Measurements from ENCODE around the gene SWSAP1.

SWSAP1 gene

DNA sequence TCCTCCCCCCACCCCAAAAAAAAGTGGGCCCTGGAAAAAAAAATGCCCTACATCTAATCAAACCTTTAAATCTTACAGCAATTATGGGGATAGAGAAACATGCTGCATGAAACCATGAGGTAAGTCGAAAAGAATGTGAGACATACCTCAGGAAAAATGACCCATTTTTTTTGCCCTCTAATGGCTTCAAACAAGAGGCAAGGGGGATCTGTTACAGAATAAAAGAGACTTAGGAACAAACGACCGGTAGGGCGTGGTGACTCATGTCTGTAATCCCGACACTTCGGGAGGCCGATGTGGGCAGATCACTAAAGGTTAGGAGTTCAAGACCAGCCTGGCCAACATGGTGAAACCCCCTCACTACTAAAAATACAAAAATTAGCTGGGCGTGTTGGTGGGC is 36.2 kb downstream of the SWSAP1 start:
- no peak for DNase-seq (ENCODE audit: low spot score in 2 of 2)
- H3K9me3 Mint-ChIP-seq: no peaks in the 10 kb centered on the region
- H3K4me3 Mint-ChIP-seq: no peak overlapping the region
- peaks cover 23% of the 10 kb centered on the region for H3K27me3 Mint-ChIP-seq
- ATAC-seq (replicated peaks; ENCODE audit: extremely low read depth, poor library complexity, severe bottlenecking): no peak
- H3K36me3 Mint-ChIP-seq (ENCODE audit: insufficient read depth): peaks cover 1% of the 10 kb centered on the region
- H3K27ac Mint-ChIP-seq (ENCODE audit: low read depth): no peak overlapping the region
- no peaks in the 10 kb centered on the region for H3K4me1 Mint-ChIP-seq

DNA sequence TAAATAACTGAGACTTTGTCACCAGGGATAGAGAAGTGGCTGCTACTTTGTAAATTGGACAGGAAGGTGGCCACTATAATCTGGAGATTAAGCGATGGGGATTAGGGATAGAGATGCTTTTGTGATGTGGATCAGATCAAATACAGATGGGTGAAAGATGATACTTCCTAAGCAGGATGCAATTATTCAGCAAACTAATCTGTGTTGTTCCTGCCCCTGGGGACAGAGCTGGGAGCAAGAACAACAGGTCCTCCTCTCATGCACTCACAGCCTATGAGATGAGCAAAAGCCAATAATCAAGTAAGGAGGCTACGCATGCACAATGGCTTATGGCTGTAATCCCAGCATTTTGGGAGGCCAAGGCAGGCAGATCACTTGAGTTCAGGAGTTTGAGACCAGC is 40.1 kb downstream of the SWSAP1 start:
- Mint-ChIP-seq H3K27me3 (peaks cover 49% of the 10 kb centered on the region), H3K4me1 (no peaks in the 10 kb centered on the region), H3K4me3 (no peak overlapping the region), H3K9me3 (no peaks in the 10 kb centered on the region), H3K27ac (ENCODE audit: low read depth) (no peak overlapping the region), H3K36me3 (ENCODE audit: insufficient read depth) (no peaks in the 10 kb centered on the region)
- ATAC-seq (replicated peaks; ENCODE audit: extremely low read depth, poor library complexity, severe bottlenecking) (no peak), DNase-seq (ENCODE audit: low spot score in 2 of 2) (no peak)

DNA sequence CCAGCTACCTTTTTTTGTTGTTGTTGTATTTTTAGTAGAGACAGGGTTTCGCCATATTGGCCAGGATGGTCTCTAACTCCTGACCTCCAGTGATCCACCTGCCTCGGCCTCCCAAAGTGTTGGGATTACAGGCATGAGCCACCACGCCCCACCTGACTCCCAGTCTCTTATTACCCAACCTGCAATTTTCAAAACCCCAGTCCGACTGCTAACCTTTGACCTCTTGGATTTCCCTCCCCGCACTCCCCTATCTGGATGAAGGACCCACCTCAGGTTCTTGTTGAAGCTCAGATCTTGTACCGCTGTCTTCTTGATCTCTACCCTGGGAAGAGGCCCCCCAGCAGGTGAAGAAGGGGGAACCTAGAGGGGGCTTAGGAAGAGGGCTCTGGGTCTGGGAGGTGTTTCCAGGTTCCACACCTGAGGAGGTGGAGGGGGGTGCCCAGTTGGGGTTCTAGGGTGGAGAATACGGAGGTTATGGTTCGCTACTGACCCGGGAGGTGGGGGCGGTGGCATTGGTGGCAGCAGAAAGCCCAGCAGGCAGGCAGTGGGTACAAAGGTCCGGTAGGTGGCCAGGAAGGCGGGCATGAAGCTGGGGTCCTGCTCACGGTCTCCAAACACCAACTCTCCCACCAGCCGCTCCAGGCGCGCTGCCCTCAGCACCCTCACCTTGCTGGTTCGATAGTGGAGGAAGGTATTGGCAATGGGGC is 42.0 kb downstream of the SWSAP1 start:
- Mint-ChIP-seq H3K36me3 (ENCODE audit: insufficient read depth) (no peaks in the 10 kb centered on the region), H3K27ac (ENCODE audit: low read depth) (no peak overlapping the region), H3K4me3 (no peak overlapping the region), H3K4me1 (peaks cover 14% of the 10 kb centered on the region), H3K27me3 (peaks cover 56% of the 10 kb centered on the region), H3K9me3 (no peaks in the 10 kb centered on the region)
- no peak for ATAC-seq (replicated peaks; ENCODE audit: extremely low read depth, poor library complexity, severe bottlenecking)
- no peak for DNase-seq (ENCODE audit: low spot score in 2 of 2)

DNA sequence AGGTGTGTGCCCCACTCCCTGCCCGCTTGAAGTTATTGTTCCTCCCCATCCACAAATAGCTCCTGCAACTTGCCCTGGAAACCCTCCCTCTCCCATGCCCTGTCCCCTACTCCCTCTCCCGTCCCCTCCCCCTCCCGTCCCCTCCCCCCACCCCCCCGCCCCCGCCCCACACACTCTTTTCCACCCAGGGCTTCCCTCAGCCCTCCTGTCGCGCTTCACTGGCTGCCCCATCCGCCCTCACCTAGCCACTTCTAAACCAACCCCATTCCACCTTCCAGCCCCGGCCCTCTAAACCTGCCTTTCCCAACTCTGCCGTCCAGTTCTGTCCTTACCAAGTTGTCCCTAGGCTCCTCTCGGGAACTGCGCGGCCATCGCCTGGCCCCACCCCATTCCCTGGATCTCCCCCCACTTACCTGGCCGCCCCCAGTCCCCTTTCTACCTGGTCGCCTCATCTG is 43.7 kb downstream of the SWSAP1 start:
- peaks cover 28% of the 10 kb centered on the region for H3K4me1 Mint-ChIP-seq
- ATAC-seq (replicated peaks; ENCODE audit: extremely low read depth, poor library complexity, severe bottlenecking) (no peak), DNase-seq (ENCODE audit: low spot score in 2 of 2) (no peak)
- H3K4me3 Mint-ChIP-seq: no peak overlapping the region
- no peaks in the 10 kb centered on the region for H3K9me3 Mint-ChIP-seq
- no peaks in the 10 kb centered on the region for H3K36me3 Mint-ChIP-seq (ENCODE audit: insufficient read depth)
- peaks cover 72% of the 10 kb centered on the region for H3K27me3 Mint-ChIP-seq
- no peak overlapping the region for H3K27ac Mint-ChIP-seq (ENCODE audit: low read depth)

- ATAC-seq (replicated peaks; ENCODE audit: extremely low read depth, poor library complexity, severe bottlenecking): no peak
- DNase-seq (ENCODE audit: low spot score in 2 of 2): no peak
- Mint-ChIP-seq H3K27me3 (peaks cover 79% of the 10 kb centered on the region), H3K36me3 (ENCODE audit: insufficient read depth) (no peaks in the 10 kb centered on the region), H3K4me3 (peak within 1 kb of the TSS; percentile 48), H3K27ac (ENCODE audit: low read depth) (no peak within 1 kb of the TSS), H3K9me3 (no peaks in the 10 kb centered on the region), H3K4me1 (peaks cover 35% of the 10 kb centered on the region)
Observed at GRCh38 chr19:11418549-11419506, 44.4 kb downstream of the SWSAP1 start, which contains the start of gene RGL3. TSS of gene RGL3 (minus strand) at chr19:11419314. CDS start at chr19:11419278, 36 bp downstream.

GRCh38 chr19:11420429-11421370 is 46.2 kb downstream of the SWSAP1 start:
- ATAC-seq (replicated peaks; ENCODE audit: extremely low read depth, poor library complexity, severe bottlenecking) (no peak), DNase-seq (ENCODE audit: low spot score in 2 of 2) (no peak)
- Mint-ChIP-seq H3K36me3 (ENCODE audit: insufficient read depth) (no peaks in the 10 kb centered on the region), H3K4me1 (peaks cover 35% of the 10 kb centered on the region), H3K9me3 (no peaks in the 10 kb centered on the region), H3K27ac (ENCODE audit: low read depth) (no peak overlapping the region), H3K27me3 (peaks cover 83% of the 10 kb centered on the region), H3K4me3 (peak overlapping the region; percentile 75)

DNA sequence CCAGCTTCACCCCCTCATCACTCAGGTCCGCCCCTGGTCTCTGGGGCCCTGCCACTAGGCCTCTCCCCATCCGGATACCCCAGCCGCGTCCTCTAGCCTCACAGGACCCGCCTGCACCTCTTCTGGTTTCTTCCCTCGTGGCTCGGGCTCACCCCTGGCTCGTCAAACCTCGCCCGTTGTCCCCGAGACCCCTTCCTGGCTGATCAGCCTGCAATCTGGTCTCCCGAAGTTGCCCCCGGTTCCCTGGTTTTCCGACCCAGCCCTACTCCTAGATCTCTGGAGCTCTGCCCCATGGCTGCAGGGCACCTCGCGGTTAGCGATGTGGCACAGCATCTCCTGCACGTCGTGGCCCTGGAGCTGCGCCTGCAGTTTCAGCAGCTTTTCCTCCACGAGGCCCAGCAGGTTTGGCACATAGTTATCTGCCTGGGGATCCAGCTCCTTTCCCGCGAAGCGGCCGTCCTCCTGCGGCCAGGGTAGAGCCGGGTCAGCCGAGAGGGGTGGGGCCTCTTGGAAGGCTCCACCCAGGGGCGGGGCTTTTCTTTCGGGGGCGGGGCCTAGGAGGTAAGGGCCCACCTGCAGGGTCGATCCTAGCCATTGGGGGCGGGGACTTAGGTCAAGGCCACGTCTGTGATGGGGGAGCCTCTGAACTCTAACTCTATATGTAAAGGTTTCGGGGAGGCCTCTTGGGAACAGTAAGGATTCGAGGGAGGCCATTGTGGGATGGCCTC is 47.1 kb downstream of the SWSAP1 start:
- peak in 1 of 2 donors; percentile 20 for DNase-seq (ENCODE audit: low spot score in 2 of 2)
- peak; percentile 37 for ATAC-seq (replicated peaks; ENCODE audit: extremely low read depth, poor library complexity, severe bottlenecking)

DNA sequence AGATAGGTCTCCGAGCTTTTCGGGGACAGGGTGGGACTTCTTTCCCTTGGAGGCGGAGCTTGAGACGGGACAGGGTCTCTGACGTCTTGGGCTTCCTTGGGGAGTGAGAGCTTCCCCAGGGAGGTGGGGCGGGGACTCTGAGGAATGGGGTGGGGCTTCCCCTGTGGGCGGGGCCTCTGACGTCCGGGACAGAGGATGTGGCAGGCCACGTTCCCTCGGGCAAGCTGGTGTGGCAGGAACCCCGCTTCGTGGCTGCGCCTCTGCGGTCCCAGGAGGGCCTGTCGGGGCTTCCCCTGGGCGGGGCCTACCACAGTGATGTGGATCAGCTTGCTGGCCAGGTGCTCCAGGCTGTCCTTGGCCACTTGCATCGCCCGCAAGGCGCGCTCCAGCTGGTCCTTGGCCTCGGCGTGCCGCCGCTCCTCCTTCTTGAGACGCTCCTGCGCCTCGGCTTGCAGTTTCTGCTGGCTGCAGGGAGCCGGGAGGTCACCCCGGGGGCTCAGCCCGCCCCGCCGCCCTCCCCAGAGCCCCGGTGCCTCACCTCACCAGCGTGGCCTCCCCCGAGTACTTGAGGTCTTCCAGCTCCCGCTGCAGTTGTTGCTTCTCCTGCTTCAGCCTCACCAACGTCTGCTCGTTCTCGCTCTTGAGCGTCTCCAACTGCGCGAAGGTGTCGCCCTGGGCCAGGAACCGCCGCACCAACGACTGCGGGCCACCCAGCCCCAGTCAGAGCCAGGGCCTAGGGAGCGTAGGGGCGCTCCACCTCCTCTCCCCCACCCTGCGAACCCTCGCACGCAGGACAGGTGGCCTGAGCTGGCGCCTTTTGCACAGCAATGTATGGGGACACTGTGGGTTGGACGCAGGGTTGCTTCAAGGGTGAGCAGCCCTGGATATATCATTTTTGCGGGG is 47.9 kb downstream of the SWSAP1 start:
- Mint-ChIP-seq H3K9me3 (no peaks in the 10 kb centered on the region), H3K4me3 (peak overlapping the region; percentile 75), H3K27ac (ENCODE audit: low read depth) (no peak overlapping the region), H3K4me1 (peaks cover 35% of the 10 kb centered on the region), H3K27me3 (peaks cover 68% of the 10 kb centered on the region), H3K36me3 (ENCODE audit: insufficient read depth) (no peaks in the 10 kb centered on the region)
- ATAC-seq (replicated peaks; ENCODE audit: extremely low read depth, poor library complexity, severe bottlenecking) (peak; percentile 63), DNase-seq (ENCODE audit: low spot score in 2 of 2) (peak; percentile 43 to 48)

More for the DNA sequence above, 47.1 kb downstream of the SWSAP1 start:
- Mint-ChIP-seq H3K4me1 (peaks cover 35% of the 10 kb centered on the region), H3K36me3 (ENCODE audit: insufficient read depth) (no peaks in the 10 kb centered on the region), H3K27ac (ENCODE audit: low read depth) (no peak overlapping the region), H3K9me3 (no peaks in the 10 kb centered on the region), H3K4me3 (peak overlapping the region; percentile 75), H3K27me3 (peaks cover 76% of the 10 kb centered on the region)

- Mint-ChIP-seq H3K36me3 (ENCODE audit: insufficient read depth) (no peaks in the 10 kb centered on the region), H3K4me1 (peaks cover 35% of the 10 kb centered on the region)
Observed at GRCh38 chr19:11423164-11423790, 48.8 kb downstream of the SWSAP1 start.

DNA sequence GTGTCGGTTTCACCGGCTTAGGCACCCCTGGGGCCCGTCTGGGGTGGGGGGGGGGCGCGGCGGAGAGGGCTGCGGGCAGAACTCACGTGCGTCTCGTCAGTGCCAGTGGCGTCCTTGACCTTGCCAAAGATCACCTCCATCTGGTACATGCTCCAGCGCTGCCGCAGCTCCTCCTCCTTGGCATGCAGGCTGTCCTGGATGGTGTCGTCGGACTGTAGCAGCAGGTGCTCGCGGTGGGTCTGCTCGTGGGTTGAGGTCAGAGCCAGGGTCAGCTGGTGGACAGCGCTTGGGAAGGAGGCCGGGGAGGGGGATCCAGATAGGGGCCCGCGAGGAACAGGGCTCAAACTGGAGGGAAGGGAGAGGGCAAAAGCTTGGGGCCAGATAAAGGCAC is 49.3 kb downstream of the SWSAP1 start:
- ATAC-seq (replicated peaks; ENCODE audit: extremely low read depth, poor library complexity, severe bottlenecking) (no peak), DNase-seq (ENCODE audit: low spot score in 2 of 2) (no peak)
- peaks cover 54% of the 10 kb centered on the region for H3K27me3 Mint-ChIP-seq
- H3K36me3 Mint-ChIP-seq (ENCODE audit: insufficient read depth): peaks cover 2% of the 10 kb centered on the region
- no peak overlapping the region for H3K4me3 Mint-ChIP-seq
- peaks cover 35% of the 10 kb centered on the region for H3K4me1 Mint-ChIP-seq
- H3K9me3 Mint-ChIP-seq: no peaks in the 10 kb centered on the region
- H3K27ac Mint-ChIP-seq (ENCODE audit: low read depth): no peak overlapping the region

More at GRCh38 chr19:11423164-11423790, 48.8 kb downstream of the SWSAP1 start:
- ATAC-seq (replicated peaks; ENCODE audit: extremely low read depth, poor library complexity, severe bottlenecking): no peak
- Mint-ChIP-seq H3K27ac (ENCODE audit: low read depth) (no peak overlapping the region), H3K9me3 (no peaks in the 10 kb centered on the region), H3K4me3 (peak overlapping the region; percentile 75), H3K27me3 (peaks cover 59% of the 10 kb centered on the region)
- no peak for DNase-seq (ENCODE audit: low spot score in 2 of 2)

Data from central memory CD8-positive, alpha-beta T cell (primary cell).